WTC11 (cell line): Measurements from ENCODE around the gene MCRIP2. TPM values are rescaled to one million over a fixed set of nuclear protein-coding genes. Genes with fewer than 3 reads are reported as not detected.
A peak's percentile ranks its signal among the peaks of the same experiment; 100 is the strongest.

Experiments
- ATAC-seq: fragments of 200-7000 bp; cut with Tn5 transposase; 2 replicates; pipeline ENCODE4 v1.10.0; 2021; ENCODE audit warnings: mild to moderate bottlenecking, moderate library complexity
- CTCF ChIA-PET: fragments of 300-600 bp; sonication (Branson Sonifier 250); formaldehyde crosslinking; loops from one replicate; lab custom pipeline; 2021; ENCODE audit warnings: antibody characterized with exemption; lab: Charles Lee
- POLR2A ChIA-PET: fragments of 350-600 bp; sonication (Branson Sonifier 250); formaldehyde crosslinking; loops from one replicate; lab custom pipeline; 2021; ENCODE audit warnings: antibody characterized with exemption; lab: Charles Lee
- DNase-seq: peaks from one replicate; pipeline ENCODE4 v3.0.0; 2021; ENCODE audit warnings: low spot score
- H3K27ac Mint-ChIP-seq: 2 replicates; pipeline ENCODE4 v1.8.0; 2021; ENCODE audit warnings: mixed read lengths
- H3K27me3 Mint-ChIP-seq: 2 replicates; pipeline ENCODE4 v1.8.0; 2021; ENCODE audit warnings: low read depth, mild to moderate bottlenecking, moderate library complexity, mixed read lengths
- H3K36me3 Mint-ChIP-seq: 2 replicates; pipeline ENCODE4 v1.8.0; 2021; ENCODE audit warnings: mixed read lengths
- H3K4me1 Mint-ChIP-seq: 2 replicates; pipeline ENCODE4 v1.8.0; 2022; ENCODE audit warnings: mixed read lengths
- H3K4me3 Mint-ChIP-seq: 2 replicates; pipeline ENCODE4 v1.8.0; 2021; ENCODE audit warnings: mild to moderate bottlenecking, moderate library complexity, mixed read lengths
- H3K9me3 Mint-ChIP-seq: 2 replicates; pipeline ENCODE4 v1.8.0; 2021; ENCODE audit warnings: mixed read lengths
- CBFB ChIP-seq: sonication (generic); formaldehyde crosslinking; IDR thresholded peaks from 2 replicates; pipeline ENCODE4 v1.8.1; 2022; ENCODE audit warnings: mild to moderate bottlenecking, low read depth, missing genetic modification reagents
- E2F5 ChIP-seq: sonication (generic); formaldehyde crosslinking; IDR thresholded peaks from 2 replicates; pipeline ENCODE4 v1.8.1; 2022; ENCODE audit warnings: mild to moderate bottlenecking, moderate library complexity, missing genetic modification reagents
- GABPB1 ChIP-seq: sonication (generic); formaldehyde crosslinking; IDR thresholded peaks from 2 replicates; pipeline ENCODE4 v1.8.1; 2023; ENCODE audit warnings: mild to moderate bottlenecking, missing genetic modification reagents
- GTF2I ChIP-seq: fragments of 250-450 bp; sonication (Bioruptor Pico); conservative IDR thresholded peaks from 2 replicates; pipeline ENCODE4 v1.4.0; 2021; ENCODE audit warnings: mild to moderate bottlenecking
- MYBL2 ChIP-seq: sonication (generic); formaldehyde crosslinking; IDR thresholded peaks from 2 replicates; pipeline ENCODE4 v1.8.1; 2023; ENCODE audit warnings: mild to moderate bottlenecking, moderate library complexity, missing genetic modification reagents
- SMAD3 ChIP-seq: sonication (generic); formaldehyde crosslinking; IDR thresholded peaks from 2 replicates; pipeline ENCODE4 v1.8.0; 2022; ENCODE audit warnings: missing genetic modification reagents, mild to moderate bottlenecking, borderline replicate concordance
- TEAD1 ChIP-seq: sonication (generic); formaldehyde crosslinking; IDR thresholded peaks from 2 replicates; pipeline ENCODE4 v1.8.0; 2022; ENCODE audit warnings: mild to moderate bottlenecking, missing genetic modification reagents
- TEAD4 ChIP-seq: sonication (generic); formaldehyde crosslinking; IDR thresholded peaks from 2 replicates; pipeline ENCODE4 v1.8.0; 2022; ENCODE audit warnings: mild to moderate bottlenecking, missing genetic modification reagents
- ZBTB43 ChIP-seq: sonication (generic); formaldehyde crosslinking; IDR thresholded peaks from 2 replicates; pipeline ENCODE4 v1.8.1; 2023; ENCODE audit warnings: mild to moderate bottlenecking, missing genetic modification reagents
- ZNF263 ChIP-seq: sonication (generic); formaldehyde crosslinking; IDR thresholded peaks from 2 replicates; pipeline ENCODE4 v1.8.1; 2022; ENCODE audit warnings: low read depth, mild to moderate bottlenecking, moderate library complexity, missing genetic modification reagents
- ZNF416 ChIP-seq: fragments of 250-450 bp; sonication (Bioruptor Pico); IDR thresholded peaks from 2 replicates; pipeline ENCODE4 v1.9.0; 2021; ENCODE audit warnings: mild to moderate bottlenecking, inconsistent platforms
- total RNA-seq: library from RNA; stranded (reverse); gene quantifications from 3 replicates; pipeline ENCODE4 v1.2.3, GENCODE V29; 2021
- TF ChIP-seq, protein P1 (sequence below): sonication (generic); formaldehyde crosslinking; IDR thresholded peaks from 2 replicates; pipeline ENCODE4 v1.8.0; 2022; ENCODE audit warnings: mild to moderate bottlenecking, missing genetic modification reagents
- TF ChIP-seq, protein P2 (sequence below): sonication (generic); formaldehyde crosslinking; IDR thresholded peaks from 2 replicates; pipeline ENCODE4 v1.8.1; 2023; ENCODE audit warnings: mild to moderate bottlenecking, missing genetic modification reagents, moderate library complexity
- TF ChIP-seq, protein P3 (sequence below): sonication (generic); formaldehyde crosslinking; IDR thresholded peaks from 2 replicates; pipeline ENCODE4 v1.8.0; 2022; ENCODE audit warnings: missing genetic modification reagents
- TF ChIP-seq, protein P4 (sequence below): fragments of 250-450 bp; sonication (Bioruptor Pico); IDR thresholded peaks from 2 replicates; pipeline ENCODE4 v1.8.0; 2021; ENCODE audit warnings: mild to moderate bottlenecking

Gene MCRIP2
- total RNA-seq, 1 experiment from 2014 or later, result 63.3 TPM

DNA sequence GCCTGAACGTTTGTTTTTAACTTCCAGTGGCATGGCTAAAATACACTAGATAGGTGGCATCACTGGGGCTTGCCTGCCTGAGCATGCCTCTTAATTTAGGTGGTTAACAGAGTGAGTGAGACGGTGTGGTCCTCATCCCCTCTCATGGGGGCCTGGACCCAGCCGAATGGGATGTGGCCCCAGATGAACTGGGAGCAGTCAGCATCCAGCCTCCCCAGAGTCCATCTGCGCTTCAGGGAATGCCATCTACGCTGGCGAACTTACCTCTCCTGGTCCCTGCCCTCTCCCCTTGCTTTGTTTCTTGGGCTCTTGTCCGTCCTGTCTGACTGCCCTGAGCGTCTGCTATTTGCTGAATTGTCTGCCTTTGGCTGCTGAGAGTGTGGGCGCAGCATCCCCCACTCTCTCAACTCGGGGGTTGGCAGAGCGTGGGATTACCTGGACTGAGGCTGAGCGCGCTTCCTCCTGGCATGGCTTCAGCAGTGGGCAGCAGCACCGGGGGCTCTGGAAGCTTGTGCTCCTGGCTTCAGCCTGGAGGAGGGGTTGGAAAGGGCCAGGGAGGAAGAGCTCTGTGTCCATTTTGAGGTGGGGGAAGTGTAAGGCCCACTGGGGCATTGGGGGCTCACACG, 49.6 kb upstream of the MCRIP2 start:
- no peaks in the 10 kb centered on the region for H3K9me3 Mint-ChIP-seq

DNA sequence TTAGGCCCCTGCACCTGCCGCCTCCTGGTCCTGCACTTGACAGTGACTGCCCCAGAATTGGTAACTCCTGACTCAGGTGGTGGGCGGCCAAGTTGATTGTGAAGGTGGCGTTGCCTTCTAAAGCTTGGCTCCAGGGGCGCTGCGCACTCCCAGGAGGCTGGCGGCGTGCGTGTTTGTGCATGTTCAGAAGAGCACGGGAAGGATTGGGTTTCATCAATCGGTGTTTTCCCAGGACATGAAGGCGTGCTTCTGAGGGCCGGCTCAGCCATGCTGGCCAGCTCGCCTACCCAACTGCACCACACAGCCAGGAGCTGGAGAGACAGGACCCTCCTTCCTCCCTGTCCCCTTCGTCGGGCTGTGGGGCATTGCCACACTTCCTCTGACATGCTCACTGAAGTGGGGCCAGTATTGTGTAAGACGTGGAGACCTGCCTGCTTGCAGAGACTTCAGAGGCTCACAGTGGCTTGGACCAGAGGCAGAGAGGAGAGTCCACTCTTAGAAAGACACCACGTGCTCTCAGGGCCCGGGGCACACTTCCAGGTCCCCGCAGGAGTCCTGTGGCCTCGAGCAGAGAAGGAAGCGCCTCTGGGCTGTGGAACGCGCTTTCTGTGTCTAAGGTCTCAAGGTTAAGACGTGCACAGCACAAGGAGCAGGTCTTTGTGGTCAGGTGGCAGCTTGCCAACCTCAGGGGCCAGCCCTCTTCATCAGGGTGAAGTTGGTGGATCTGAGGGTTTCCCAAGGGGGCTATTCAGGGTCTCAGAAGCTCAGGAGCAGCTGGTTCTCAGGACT, 48.9 kb upstream of the MCRIP2 start:
- no peaks in the 10 kb centered on the region for H3K9me3 Mint-ChIP-seq
- no peak for TF ChIP-seq TEAD1 (CRISPR knock-in tag)
- no peak for TF ChIP-seq GTF2I (CRISPR knock-in tag)
- TF ChIP-seq GABPB1 (CRISPR knock-in tag), result peak; percentile 38; the same call in 1 of the 2 replicates
- TF ChIP-seq MYBL2 (CRISPR knock-in tag), result no peak
- TF ChIP-seq, protein P1, sequence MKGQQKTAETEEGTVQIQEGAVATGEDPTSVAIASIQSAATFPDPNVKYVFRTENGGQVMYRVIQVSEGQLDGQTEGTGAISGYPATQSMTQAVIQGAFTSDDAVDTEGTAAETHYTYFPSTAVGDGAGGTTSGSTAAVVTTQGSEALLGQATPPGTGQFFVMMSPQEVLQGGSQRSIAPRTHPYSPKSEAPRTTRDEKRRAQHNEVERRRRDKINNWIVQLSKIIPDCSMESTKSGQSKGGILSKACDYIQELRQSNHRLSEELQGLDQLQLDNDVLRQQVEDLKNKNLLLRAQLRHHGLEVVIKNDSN (CRISPR knock-in tag), result no peak
- TF ChIP-seq, all 79 proteins: peak for 1
- Mint-ChIP-seq H3K36me3 (no peaks in the 10 kb centered on the region), H3K27me3 (peaks cover 19% of the 10 kb centered on the region), H3K27ac (no peak overlapping the region), H3K4me3 (no peak overlapping the region), H3K4me1 (peaks cover 11% of the 10 kb centered on the region)
- DNase-seq, result no peak
- no peak for ATAC-seq
- CTCF ChIA-PET, result interaction anchor here (0.6 to 1.9 kb wide), 8 partner anchors 15 to 346 kb away, joined by 3 to 6 read pairs (median 4); no protein-coding TSS in a partner anchor
- POLR2A ChIA-PET, result no interaction called here

More for the DNA sequence above, 49.6 kb upstream of the MCRIP2 start:
- Mint-ChIP-seq H3K36me3 (peaks cover 2% of the 10 kb centered on the region), H3K4me1 (peaks cover 14% of the 10 kb centered on the region), H3K27me3 (peaks cover 26% of the 10 kb centered on the region), H3K27ac (peak overlapping the region; percentile 57; the same call in 1 of the 2 replicates), H3K4me3 (peak overlapping the region; percentile 85)
- DNase-seq (no peak), ATAC-seq (no peak)
- CTCF ChIA-PET, result interaction anchor here (0.6 to 1.9 kb wide), 5 partner anchors 15 to 346 kb away, joined by 3 to 6 read pairs (median 3); no protein-coding TSS in a partner anchor
- POLR2A ChIA-PET, result no interaction called here
- TF ChIP-seq ZNF416 (CRISPR knock-in tag) (no peak), TEAD4 (CRISPR knock-in tag) (no peak), ZBTB43 (CRISPR knock-in tag) (no peak), E2F5 (CRISPR knock-in tag) (no peak), TEAD1 (CRISPR knock-in tag) (no peak), ZNF263 (CRISPR knock-in tag) (no peak), CBFB (no peak), SMAD3 (no peak)
- TF ChIP-seq, protein P2, sequence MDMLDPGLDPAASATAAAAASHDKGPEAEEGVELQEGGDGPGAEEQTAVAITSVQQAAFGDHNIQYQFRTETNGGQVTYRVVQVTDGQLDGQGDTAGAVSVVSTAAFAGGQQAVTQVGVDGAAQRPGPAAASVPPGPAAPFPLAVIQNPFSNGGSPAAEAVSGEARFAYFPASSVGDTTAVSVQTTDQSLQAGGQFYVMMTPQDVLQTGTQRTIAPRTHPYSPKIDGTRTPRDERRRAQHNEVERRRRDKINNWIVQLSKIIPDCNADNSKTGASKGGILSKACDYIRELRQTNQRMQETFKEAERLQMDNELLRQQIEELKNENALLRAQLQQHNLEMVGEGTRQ (CRISPR knock-in tag), result no peak
- TF ChIP-seq, protein P3, sequence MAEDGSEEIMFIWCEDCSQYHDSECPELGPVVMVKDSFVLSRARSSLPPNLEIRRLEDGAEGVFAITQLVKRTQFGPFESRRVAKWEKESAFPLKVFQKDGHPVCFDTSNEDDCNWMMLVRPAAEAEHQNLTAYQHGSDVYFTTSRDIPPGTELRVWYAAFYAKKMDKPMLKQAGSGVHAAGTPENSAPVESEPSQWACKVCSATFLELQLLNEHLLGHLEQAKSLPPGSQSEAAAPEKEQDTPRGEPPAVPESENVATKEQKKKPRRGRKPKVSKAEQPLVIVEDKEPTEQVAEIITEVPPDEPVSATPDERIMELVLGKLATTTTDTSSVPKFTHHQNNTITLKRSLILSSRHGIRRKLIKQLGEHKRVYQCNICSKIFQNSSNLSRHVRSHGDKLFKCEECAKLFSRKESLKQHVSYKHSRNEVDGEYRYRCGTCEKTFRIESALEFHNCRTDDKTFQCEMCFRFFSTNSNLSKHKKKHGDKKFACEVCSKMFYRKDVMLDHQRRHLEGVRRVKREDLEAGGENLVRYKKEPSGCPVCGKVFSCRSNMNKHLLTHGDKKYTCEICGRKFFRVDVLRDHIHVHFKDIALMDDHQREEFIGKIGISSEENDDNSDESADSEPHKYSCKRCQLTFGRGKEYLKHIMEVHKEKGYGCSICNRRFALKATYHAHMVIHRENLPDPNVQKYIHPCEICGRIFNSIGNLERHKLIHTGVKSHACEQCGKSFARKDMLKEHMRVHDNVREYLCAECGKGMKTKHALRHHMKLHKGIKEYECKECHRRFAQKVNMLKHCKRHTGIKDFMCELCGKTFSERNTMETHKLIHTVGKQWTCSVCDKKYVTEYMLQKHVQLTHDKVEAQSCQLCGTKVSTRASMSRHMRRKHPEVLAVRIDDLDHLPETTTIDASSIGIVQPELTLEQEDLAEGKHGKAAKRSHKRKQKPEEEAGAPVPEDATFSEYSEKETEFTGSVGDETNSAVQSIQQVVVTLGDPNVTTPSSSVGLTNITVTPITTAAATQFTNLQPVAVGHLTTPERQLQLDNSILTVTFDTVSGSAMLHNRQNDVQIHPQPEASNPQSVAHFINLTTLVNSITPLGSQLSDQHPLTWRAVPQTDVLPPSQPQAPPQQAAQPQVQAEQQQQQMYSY (CRISPR knock-in tag), result no peak
- TF ChIP-seq, protein P4, sequence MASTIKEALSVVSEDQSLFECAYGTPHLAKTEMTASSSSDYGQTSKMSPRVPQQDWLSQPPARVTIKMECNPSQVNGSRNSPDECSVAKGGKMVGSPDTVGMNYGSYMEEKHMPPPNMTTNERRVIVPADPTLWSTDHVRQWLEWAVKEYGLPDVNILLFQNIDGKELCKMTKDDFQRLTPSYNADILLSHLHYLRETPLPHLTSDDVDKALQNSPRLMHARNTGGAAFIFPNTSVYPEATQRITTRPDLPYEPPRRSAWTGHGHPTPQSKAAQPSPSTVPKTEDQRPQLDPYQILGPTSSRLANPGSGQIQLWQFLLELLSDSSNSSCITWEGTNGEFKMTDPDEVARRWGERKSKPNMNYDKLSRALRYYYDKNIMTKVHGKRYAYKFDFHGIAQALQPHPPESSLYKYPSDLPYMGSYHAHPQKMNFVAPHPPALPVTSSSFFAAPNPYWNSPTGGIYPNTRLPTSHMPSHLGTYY (CRISPR knock-in tag), result no peak
